NCI-H82 treated with DMSO at 0.1 percent for 48 hours (cell line): ENCODE measurements around the gene ZNF587.
"Not testable (repeated sequence)": the region's sequence is repeated elsewhere in the genome, so short reads cannot be mapped to it uniquely, and the experiment has no call there.

Source experiments
- DNase-seq: peaks from one replicate; lab custom pipeline; 2025; ENCODE audit not compliant: unreplicated experiment; lab: John Stamatoyannopoulos, UW

ZNF587 gene

GRCh38 chr19:57886046-57886445, 36.4 kb downstream of the ZNF587 start:
- no peak for DNase-seq

- DNase-seq: peak; percentile 28
Observed at GRCh38 chr19:57887195-57887941, 37.7 kb downstream of the ZNF587 start.

GRCh38 chr19:57888107-57888559, 38.5 kb downstream of the ZNF587 start:
- DNase-seq: no peak

- DNase-seq: peak; percentile 85
Observed at GRCh38 chr19:57888560-57889231, 39.0 kb downstream of the ZNF587 start, which contains the start of gene ZNF814. Gene ZNF814, minus strand, starts transcription at chr19:57889037. Its CDS starts 235 bp downstream, at chr19:57888802.

- not testable (repeated sequence) for DNase-seq
Observed at GRCh38 chr19:57890706-57891105, 41.0 kb downstream of the ZNF587 start.

GRCh38 chr19:57900311-57900710, 50.7 kb downstream of the ZNF587 start:
- DNase-seq: no peak

GRCh38 chr19:57903618-57904184, 54.0 kb downstream of the ZNF587 start:
- DNase-seq: no peak

- DNase-seq: no peak
Observed at GRCh38 chr19:57905258-57905657, 55.6 kb downstream of the ZNF587 start.

GRCh38 chr19:57907394-57907793, 57.7 kb downstream of the ZNF587 start:
- DNase-seq: no peak

GRCh38 chr19:57914531-57914930, 64.9 kb downstream of the ZNF587 start:
- DNase-seq: no peak
